HCT116 (cell line): ENCODE data around the gene HDDC3. TPM values are rescaled to one million over a fixed set of nuclear protein-coding genes. Genes with fewer than 3 reads are reported as not detected.

Experiments
- ATAC-seq: fragments of 200-7000 bp; cut with Tn5 transposase; 2 replicates; pipeline ENCODE4 v1.9.1; 2020; ENCODE audit warnings: mild to moderate bottlenecking, moderate library complexity
- BruUV-seq: library from RNA; stranded (reverse); fragments of 400-500 nt; replicated peaks from 2 replicates; lab custom pipeline; 2021; lab: Mats Ljungman, UMichigan
- CTCF ChIA-PET: fragments of 300-600 bp; sonication (Branson Sonifier 250); formaldehyde crosslinking; loops from one replicate; lab custom pipeline; 2021; ENCODE audit warnings: antibody characterized with exemption; lab: Charles Lee
- POLR2A ChIA-PET: fragments of 300-600, 350-600 bp; sonication (Branson Sonifier 250); formaldehyde crosslinking; loops from one replicate; lab custom pipeline; 2021; ENCODE audit warnings: antibody characterized with exemption; lab: Charles Lee
- RAD21 ChIA-PET, 2 experiments: fragments of 300-600 bp; sonication (Branson Sonifier 250); formaldehyde crosslinking; loops; one replicate each; lab custom pipeline; 2023; ENCODE audit warnings: low total read pairs in 2 of 2; ENCODE audit not compliant: uncharacterized antibody in 2 of 2, unreplicated experiment in 2 of 2, low non-redundant PET in 1 of 2; lab: Charles Lee
- DNase-seq: peaks from one replicate; pipeline ENCODE4 v3.0.0-alpha.2; 2010; ENCODE audit warnings: low read depth, low spot score
- H2AFZ ChIP-seq: fragments of 200-600 bp; shearing (Covaris generic), sonication (generic); 2 replicates; pipeline ENCODE4 v1.6.1; 2017; ENCODE audit warnings: low read depth, mixed run types, mixed read lengths, antibody characterized with exemption, low read length; ENCODE audit not compliant: poor library complexity, severe bottlenecking
- H3K27ac ChIP-seq: 2 replicates; pipeline ENCODE4 v1.5.1; 2012; ENCODE audit warnings: low read depth, low read length
- H3K27me3 ChIP-seq: fragments of 200-600 bp; sonication (generic); 2 replicates; pipeline ENCODE4 v1.6.1; 2016; ENCODE audit warnings: mixed run types, low read length, mixed read lengths; ENCODE audit not compliant: insufficient read depth
- H3K36me3 ChIP-seq, 2 experiments: fragments of 200-500 bp in 1 of 2; fragments of 200-600 bp in 1 of 2; sonication (Bioruptor generic) in 1 of 2; sonication (generic) in 1 of 2; 2 replicates each; pipeline versions ENCODE4 v1.5.1 to v1.6.1; 2014 to 2016; ENCODE audit warnings: low read length in 2 of 2, inconsistent platforms in 1 of 2, mixed read lengths in 1 of 2, mixed run types in 1 of 2; ENCODE audit not compliant: insufficient read depth in 2 of 2, control insufficient read depth in 1 of 2
- H3K4me1 ChIP-seq, 2 experiments: fragments of 200-600 bp in 1 of 2; sonication (generic) in 1 of 2; 2 replicates each; pipeline versions ENCODE4 v1.5.1 to v1.6.1; 2012 to 2017; ENCODE audit warnings: low read length in 2 of 2, inconsistent platforms in 1 of 2, mild to moderate bottlenecking in 1 of 2, mixed read lengths in 1 of 2, mixed run types in 1 of 2, moderate library complexity in 1 of 2; ENCODE audit not compliant: insufficient read depth in 2 of 2, control insufficient read depth in 1 of 2
- H3K4me2 ChIP-seq: fragments of 200-600 bp; sonication (generic); 2 replicates; pipeline ENCODE4 v1.6.1; 2017; ENCODE audit warnings: mixed run types, low read length, mixed read lengths
- H3K4me3 ChIP-seq, 2 experiments: fragments of 200-600 bp in 1 of 2; sonication (generic) in 1 of 2; replicated peaks in 1 of 2; 2 replicates each; pipeline ENCODE4 v1.5.1; 2011 to 2016; ENCODE audit warnings: low read length in 2 of 2, control low read depth in 1 of 2, low read depth in 1 of 2, mild to moderate bottlenecking in 1 of 2, mixed read lengths in 1 of 2, mixed run types in 1 of 2
- H3K79me2 ChIP-seq: fragments of 200-600 bp; sonication (generic); 2 replicates; pipeline ENCODE4 v1.6.1; 2017; ENCODE audit warnings: mild to moderate bottlenecking, mixed run types, low read length, moderate library complexity, mixed read lengths; ENCODE audit not compliant: insufficient read depth
- H3K9ac ChIP-seq: fragments of 200-600 bp; sonication (generic); 2 replicates; pipeline ENCODE4 v1.6.1; 2016; ENCODE audit warnings: low read length, mixed read lengths
- H3K9me2 ChIP-seq: fragments of 200-600 bp; sonication (generic), shearing (Covaris generic); 2 replicates; pipeline ENCODE4 v1.6.1; 2017; ENCODE audit warnings: mixed run types, mild to moderate bottlenecking, moderate library complexity; ENCODE audit not compliant: insufficient read depth
- H3K9me3 ChIP-seq, 2 experiments: fragments of 200-500 bp in 1 of 2; fragments of 200-600 bp in 1 of 2; sonication (Bioruptor generic) in 1 of 2; sonication (generic) in 1 of 2; 2 replicates each; pipeline ENCODE4 v1.6.1; 2014 to 2017; ENCODE audit warnings: low read length in 2 of 2, mixed read lengths in 2 of 2, inconsistent platforms in 1 of 2, low read depth in 1 of 2, mild to moderate bottlenecking in 1 of 2, mixed run types in 1 of 2, moderate library complexity in 1 of 2; ENCODE audit not compliant: control insufficient read depth in 1 of 2, insufficient read depth in 1 of 2
- H4K20me1 ChIP-seq: fragments of 200-600 bp; sonication (generic), shearing (Covaris generic); 2 replicates; pipeline ENCODE4 v1.6.1; 2017; ENCODE audit warnings: mixed run types, mild to moderate bottlenecking, moderate library complexity; ENCODE audit not compliant: insufficient read depth
- CBX3 ChIP-seq: IDR thresholded peaks from 2 replicates; pipeline ENCODE4 v1.6.1; 2012; ENCODE audit warnings: low read depth
- CEBPB ChIP-seq: IDR thresholded peaks from 2 replicates; pipeline ENCODE4 v1.6.1; 2012; ENCODE audit warnings: low read depth
- EGR1 ChIP-seq: IDR thresholded peaks from 2 replicates; pipeline ENCODE4 v1.6.1; 2012; ENCODE audit warnings: low read depth
- FOSL1 ChIP-seq: IDR thresholded peaks from 2 replicates; pipeline ENCODE4 v1.6.1; 2012; ENCODE audit warnings: low read depth
- JUND ChIP-seq: IDR thresholded peaks from 2 replicates; pipeline ENCODE4 v1.6.1; 2012
- POLR2AphosphoS5 ChIP-seq: IDR thresholded peaks from 2 replicates; pipeline ENCODE4 v1.6.1; 2011; ENCODE audit warnings: mild to moderate bottlenecking, low read depth, low read length, moderate library complexity
- RAD21 ChIP-seq: IDR thresholded peaks from 2 replicates; pipeline ENCODE4 v1.6.1; 2012; ENCODE audit warnings: low read depth, mild to moderate bottlenecking
- SIN3A ChIP-seq: IDR thresholded peaks from 2 replicates; pipeline ENCODE4 v1.6.1; 2012; ENCODE audit warnings: low read depth
- SP1 ChIP-seq: IDR thresholded peaks from 2 replicates; pipeline ENCODE4 v1.6.1; 2012; ENCODE audit warnings: low read depth
- SRF ChIP-seq: IDR thresholded peaks from 2 replicates; pipeline ENCODE4 v1.6.1; 2012; ENCODE audit warnings: low read depth
- TCF7L2 ChIP-seq: IDR thresholded peaks from 2 replicates; pipeline ENCODE4 v1.7.0; 2011; ENCODE audit warnings: borderline replicate concordance, inconsistent platforms; ENCODE audit not compliant: insufficient read depth, insufficient read length; ENCODE audit errors: extremely low read depth
- YY1 ChIP-seq: IDR thresholded peaks from 2 replicates; pipeline ENCODE4 v1.6.1; 2011; ENCODE audit warnings: low read length, low read depth, moderate library complexity, mild to moderate bottlenecking; ENCODE audit not compliant: insufficient replicate concordance; ENCODE audit errors: extremely low read depth
- ZFX ChIP-seq: fragments of 450-650 bp; IDR thresholded peaks from 2 replicates; pipeline ENCODE4 v1.6.1; 2017
- ZNF274 ChIP-seq: fragments of 200-500 bp; sonication (Bioruptor generic); IDR thresholded peaks from 2 replicates; pipeline ENCODE4 v1.6.1; 2014; ENCODE audit warnings: mild to moderate bottlenecking, low read depth, low read length, inconsistent platforms
- intact Hi-C: fragments of 100-400 bp; cut with micrococcal nuclease; formaldehyde crosslinking; loops from 2 replicates; pipeline ENCODE4 v1.10.0; 2022
- total RNA-seq: library from RNA; stranded (reverse); gene quantifications from one replicate; pipeline ENCODE4 v1.2.1, GENCODE V29; 2021; ENCODE audit not compliant: unreplicated experiment
- TF ChIP-seq, protein P1 (sequence below), 3 experiments: fragments of 200-600 bp in 1 of 3; sonication (generic) in 1 of 3; IDR thresholded peaks in 2 of 3; conservative IDR thresholded peaks in 1 of 3; 2 replicates each; pipeline ENCODE4 v1.5.1; 2012 to 2017; ENCODE audit warnings: low read depth in 2 of 3, low read length in 2 of 3, antibody characterized with exemption in 1 of 3, borderline replicate concordance in 1 of 3, control low read depth in 1 of 3, mild to moderate bottlenecking in 1 of 3, mixed read lengths in 1 of 3, mixed run types in 1 of 3, moderate library complexity in 1 of 3; ENCODE audit not compliant: insufficient read depth in 1 of 3
- TF ChIP-seq, protein P2 (sequence below): IDR thresholded peaks from 2 replicates; pipeline ENCODE4 v1.6.1; 2012
- TF ChIP-seq, protein P3 (sequence below): IDR thresholded peaks from 2 replicates; pipeline ENCODE4 v1.6.1; 2012; ENCODE audit warnings: low read depth

The HDDC3 gene
- total RNA-seq, 1 experiment from 2014 or later = 20.4 TPM

DNA sequence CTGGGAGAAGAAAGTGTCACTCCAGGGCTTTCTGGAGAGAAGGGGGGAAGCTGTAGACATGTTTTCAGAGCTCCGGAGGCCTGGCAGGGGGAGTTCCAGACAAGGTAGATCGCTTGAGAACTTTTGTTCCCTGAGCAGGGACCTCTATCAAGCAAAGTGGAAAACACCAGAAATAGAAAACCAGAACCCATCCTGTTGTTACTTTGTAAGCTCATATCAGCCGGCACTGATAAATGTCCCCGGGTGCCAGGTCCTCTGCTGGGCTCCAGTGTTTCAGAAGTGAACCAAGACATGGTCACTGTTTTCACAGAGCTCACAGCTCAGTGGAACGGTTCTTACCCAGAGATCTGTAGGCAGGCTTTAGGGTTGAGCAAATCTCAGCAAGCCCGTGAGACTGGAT, 13.5 kb downstream of the HDDC3 start:
- intact Hi-C loops = no loop called here
- CTCF ChIA-PET = no interaction called here
- Histone ChIP-seq H3K4me2 (no peak overlapping the region), H2AFZ (no peak overlapping the region), H3K27ac (no peak overlapping the region), H3K9me3 (no peaks in the 10 kb centered on the region), H3K4me3 (no peak overlapping the region), H4K20me1 (no peaks in the 10 kb centered on the region), H3K9me2 (no peaks in the 10 kb centered on the region), H3K9ac (no peak overlapping the region), H3K27me3 (no peaks in the 10 kb centered on the region), H3K36me3 (peaks cover under 1 to 4% of the 10 kb centered on the region in 2 experiments; a peak in 3 of 4 replicates), H3K79me2 (no peaks in the 10 kb centered on the region), H3K4me1 (no peaks in the 10 kb centered on the region)
- ATAC-seq = no peak
- BruUV-seq = no TSS peak
- TF ChIP-seq ZNF274 (no peak), SIN3A (no peak), CBX3 (no peak), POLR2AphosphoS5 (no peak), FOSL1 (no peak), SRF (no peak), YY1 (no peak), RAD21 (no peak), CEBPB (no peak), SP1 (no peak), ZFX (no peak), JUND (no peak), EGR1 (no peak), TCF7L2 (no peak)
- TF ChIP-seq, protein P1, sequence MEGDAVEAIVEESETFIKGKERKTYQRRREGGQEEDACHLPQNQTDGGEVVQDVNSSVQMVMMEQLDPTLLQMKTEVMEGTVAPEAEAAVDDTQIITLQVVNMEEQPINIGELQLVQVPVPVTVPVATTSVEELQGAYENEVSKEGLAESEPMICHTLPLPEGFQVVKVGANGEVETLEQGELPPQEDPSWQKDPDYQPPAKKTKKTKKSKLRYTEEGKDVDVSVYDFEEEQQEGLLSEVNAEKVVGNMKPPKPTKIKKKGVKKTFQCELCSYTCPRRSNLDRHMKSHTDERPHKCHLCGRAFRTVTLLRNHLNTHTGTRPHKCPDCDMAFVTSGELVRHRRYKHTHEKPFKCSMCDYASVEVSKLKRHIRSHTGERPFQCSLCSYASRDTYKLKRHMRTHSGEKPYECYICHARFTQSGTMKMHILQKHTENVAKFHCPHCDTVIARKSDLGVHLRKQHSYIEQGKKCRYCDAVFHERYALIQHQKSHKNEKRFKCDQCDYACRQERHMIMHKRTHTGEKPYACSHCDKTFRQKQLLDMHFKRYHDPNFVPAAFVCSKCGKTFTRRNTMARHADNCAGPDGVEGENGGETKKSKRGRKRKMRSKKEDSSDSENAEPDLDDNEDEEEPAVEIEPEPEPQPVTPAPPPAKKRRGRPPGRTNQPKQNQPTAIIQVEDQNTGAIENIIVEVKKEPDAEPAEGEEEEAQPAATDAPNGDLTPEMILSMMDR (IDR thresholded peaks at IDR 0.05 in 2 of 3, conservative IDR thresholded peaks at IDR 0.05 in 1 of 3; ENCODE audit: borderline replicate concordance in 1 of 3, insufficient read depth in 1 of 3, low read depth in 2 of 3, low read length in 2 of 3) = no peak
- TF ChIP-seq, protein P2, sequence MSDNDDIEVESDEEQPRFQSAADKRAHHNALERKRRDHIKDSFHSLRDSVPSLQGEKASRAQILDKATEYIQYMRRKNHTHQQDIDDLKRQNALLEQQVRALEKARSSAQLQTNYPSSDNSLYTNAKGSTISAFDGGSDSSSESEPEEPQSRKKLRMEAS = no peak
- TF ChIP-seq, protein P3, sequence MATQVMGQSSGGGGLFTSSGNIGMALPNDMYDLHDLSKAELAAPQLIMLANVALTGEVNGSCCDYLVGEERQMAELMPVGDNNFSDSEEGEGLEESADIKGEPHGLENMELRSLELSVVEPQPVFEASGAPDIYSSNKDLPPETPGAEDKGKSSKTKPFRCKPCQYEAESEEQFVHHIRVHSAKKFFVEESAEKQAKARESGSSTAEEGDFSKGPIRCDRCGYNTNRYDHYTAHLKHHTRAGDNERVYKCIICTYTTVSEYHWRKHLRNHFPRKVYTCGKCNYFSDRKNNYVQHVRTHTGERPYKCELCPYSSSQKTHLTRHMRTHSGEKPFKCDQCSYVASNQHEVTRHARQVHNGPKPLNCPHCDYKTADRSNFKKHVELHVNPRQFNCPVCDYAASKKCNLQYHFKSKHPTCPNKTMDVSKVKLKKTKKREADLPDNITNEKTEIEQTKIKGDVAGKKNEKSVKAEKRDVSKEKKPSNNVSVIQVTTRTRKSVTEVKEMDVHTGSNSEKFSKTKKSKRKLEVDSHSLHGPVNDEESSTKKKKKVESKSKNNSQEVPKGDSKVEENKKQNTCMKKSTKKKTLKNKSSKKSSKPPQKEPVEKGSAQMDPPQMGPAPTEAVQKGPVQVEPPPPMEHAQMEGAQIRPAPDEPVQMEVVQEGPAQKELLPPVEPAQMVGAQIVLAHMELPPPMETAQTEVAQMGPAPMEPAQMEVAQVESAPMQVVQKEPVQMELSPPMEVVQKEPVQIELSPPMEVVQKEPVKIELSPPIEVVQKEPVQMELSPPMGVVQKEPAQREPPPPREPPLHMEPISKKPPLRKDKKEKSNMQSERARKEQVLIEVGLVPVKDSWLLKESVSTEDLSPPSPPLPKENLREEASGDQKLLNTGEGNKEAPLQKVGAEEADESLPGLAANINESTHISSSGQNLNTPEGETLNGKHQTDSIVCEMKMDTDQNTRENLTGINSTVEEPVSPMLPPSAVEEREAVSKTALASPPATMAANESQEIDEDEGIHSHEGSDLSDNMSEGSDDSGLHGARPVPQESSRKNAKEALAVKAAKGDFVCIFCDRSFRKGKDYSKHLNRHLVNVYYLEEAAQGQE = no peak
- RAD21 ChIA-PET = no interaction called here
- POLR2A ChIA-PET = no interaction called here
- DNase-seq = no peak
